SK-N-SH (cell line): ENCODE data around the gene UBE2R2. TPM values are rescaled to one million over a fixed set of nuclear protein-coding genes. Genes with fewer than 3 reads are reported as not detected.

Source experiments
- CTCF ChIA-PET: fragments of 300-600, 350-600 bp; formaldehyde crosslinking; extraction: SDS; loops from one replicate; lab custom pipeline; 2021; lab: Yijun Ruan, JAX
- POLR2A ChIA-PET: fragments of 350-600 bp; sonication (Branson Sonifier 250); formaldehyde crosslinking; extraction: SDS; loops from one replicate; lab custom pipeline; 2020; ENCODE audit warnings: antibody characterized with exemption, inconsistent platforms; lab: Yijun Ruan, JAX
- DNase-seq: peaks from one replicate; pipeline ENCODE4 v3.0.0; 2012
- H2AFZ ChIP-seq: fragments of 200-600 bp; sonication (generic); 2 replicates; pipeline ENCODE4 v1.8.1; 2016; ENCODE audit warnings: antibody characterized with exemption, mild to moderate bottlenecking, low read depth
- H3F3A ChIP-seq: fragments of 200-600 bp; sonication (generic); replicated peaks from 2 replicates; pipeline ENCODE3; 2016; ENCODE audit warnings: antibody characterized with exemption, mild to moderate bottlenecking; ENCODE audit not compliant: insufficient read depth
- H3K27ac ChIP-seq, 2 experiments: fragments of 200-500 bp in 1 of 2; fragments of 200-600 bp in 1 of 2; sonication (Bioruptor generic) in 1 of 2; sonication (generic), shearing (Covaris generic) in 1 of 2; 2 replicates each; pipeline versions ENCODE4 v1.5.1 to v1.6.1; 2014 to 2016; ENCODE audit warnings: low read depth in 2 of 2, inconsistent platforms in 1 of 2, low read length in 1 of 2, mild to moderate bottlenecking in 1 of 2, mixed read lengths in 1 of 2
- H3K27me3 ChIP-seq: fragments of 200-600 bp; sonication (generic), shearing (Covaris generic); 2 replicates; pipeline ENCODE4 v1.6.1; 2016; ENCODE audit warnings: mixed run types; ENCODE audit not compliant: insufficient read depth
- H3K36me3 ChIP-seq, 2 experiments: fragments of 200-500 bp in 1 of 2; fragments of 200-600 bp in 1 of 2; sonication (Bioruptor generic) in 1 of 2; sonication (generic) in 1 of 2; replicated peaks in 1 of 2; 2 replicates each; pipeline versions ENCODE3 to v1.5.1; 2014 to 2016; ENCODE audit warnings: low read length in 1 of 2, mild to moderate bottlenecking in 1 of 2; ENCODE audit not compliant: insufficient read depth in 2 of 2, control insufficient read depth in 1 of 2
- H3K4me1 ChIP-seq, 2 experiments: fragments of 200-500 bp in 1 of 2; fragments of 200-600 bp in 1 of 2; sonication (Bioruptor generic) in 1 of 2; sonication (generic), shearing (Covaris generic) in 1 of 2; 2 replicates each; pipeline versions ENCODE4 v1.5.1 to v1.6.1; 2014 to 2016; ENCODE audit warnings: low read depth in 1 of 2, low read length in 1 of 2, mixed run types in 1 of 2; ENCODE audit not compliant: insufficient read depth in 2 of 2, control insufficient read depth in 1 of 2
- H3K4me2 ChIP-seq: fragments of 200-600 bp; sonication (generic), shearing (Covaris generic); 2 replicates; pipeline ENCODE4 v1.6.1; 2017; ENCODE audit warnings: mixed run types
- H3K4me3 ChIP-seq, 2 experiments: fragments of 200-500 bp in 1 of 2; fragments of 200-600 bp in 1 of 2; sonication (Bioruptor generic) in 1 of 2; sonication (generic), shearing (Covaris generic) in 1 of 2; 2 replicates each; pipeline versions ENCODE4 v1.5.1 to v1.8.1; 2014 to 2016; ENCODE audit warnings: low read depth in 2 of 2, inconsistent platforms in 1 of 2, low read length in 1 of 2, mild to moderate bottlenecking in 1 of 2, mixed read lengths in 1 of 2, moderate library complexity in 1 of 2
- H3K79me2 ChIP-seq: fragments of 200-600 bp; sonication (generic); 2 replicates; pipeline ENCODE4 v1.8.1; 2017; ENCODE audit warnings: mild to moderate bottlenecking; ENCODE audit not compliant: insufficient read depth
- H3K9ac ChIP-seq: fragments of 200-600 bp; sonication (generic); 2 replicates; pipeline ENCODE4 v1.6.1; 2017; ENCODE audit warnings: mixed run types
- H3K9me2 ChIP-seq: fragments of 200-600 bp; sonication (generic); 2 replicates; pipeline ENCODE4 v1.6.1; 2017; ENCODE audit warnings: mixed run types
- H3K9me3 ChIP-seq: fragments of 200-600 bp; sonication (generic); 2 replicates; pipeline ENCODE4 v1.6.1; 2017; ENCODE audit warnings: mixed run types, mild to moderate bottlenecking, moderate library complexity
- H4K20me1 ChIP-seq: fragments of 200-600 bp; sonication (generic); 2 replicates; pipeline ENCODE4 v1.6.1; 2017; ENCODE audit warnings: mild to moderate bottlenecking, mixed run types; ENCODE audit not compliant: insufficient read depth
- CTCF ChIP-seq: fragments of 200-600 bp; sonication (generic); IDR thresholded peaks from 2 replicates; pipeline ENCODE4 v1.6.1; 2017; ENCODE audit warnings: antibody characterized with exemption, mild to moderate bottlenecking, moderate library complexity
- ELF1 ChIP-seq: IDR thresholded peaks from 2 replicates; pipeline ENCODE4 v1.4.0; 2012
- FOSL2 ChIP-seq: IDR thresholded peaks from 2 replicates; pipeline ENCODE4 v1.4.0; 2012; ENCODE audit warnings: low read depth, mild to moderate bottlenecking, moderate library complexity, borderline replicate concordance
- FOXM1 ChIP-seq: IDR thresholded peaks from 2 replicates; pipeline ENCODE4 v1.4.0; 2012; ENCODE audit warnings: low read depth, mild to moderate bottlenecking
- GATA2 ChIP-seq: sonication (generic); formaldehyde crosslinking; IDR thresholded peaks from 2 replicates; pipeline ENCODE4 v1.5.0; 2020; ENCODE audit warnings: mild to moderate bottlenecking, missing genetic modification reagents
- IRF3 ChIP-seq: fragments of 150-350 bp; IDR thresholded peaks from 2 replicates; pipeline ENCODE4 v1.6.1; 2016; ENCODE audit warnings: mild to moderate bottlenecking, low read depth, low read length
- JUND ChIP-seq: IDR thresholded peaks from 2 replicates; pipeline ENCODE4 v1.4.0; 2012
- NFIC ChIP-seq: IDR thresholded peaks from 2 replicates; pipeline ENCODE4 v1.4.0; 2012; ENCODE audit warnings: borderline replicate concordance
- NRF1 ChIP-seq: IDR thresholded peaks from 2 replicates; pipeline ENCODE4 v1.6.1; 2012; ENCODE audit warnings: low read depth, mild to moderate bottlenecking, low read length
- POLR2AphosphoS5 ChIP-seq: IDR thresholded peaks from 2 replicates; pipeline ENCODE4 v1.6.1; 2012; ENCODE audit warnings: low read depth, low read length
- RAD21 ChIP-seq: IDR thresholded peaks from 2 replicates; pipeline ENCODE4 v1.6.1; 2012; ENCODE audit warnings: mild to moderate bottlenecking, low read length
- RCOR1 ChIP-seq: fragments of 150-350 bp; IDR thresholded peaks from 2 replicates; pipeline ENCODE4 v1.6.1; 2017; ENCODE audit warnings: antibody characterized with exemption, low read length
- REST ChIP-seq: IDR thresholded peaks from 2 replicates; pipeline ENCODE4 v1.6.1; 2012; ENCODE audit warnings: mild to moderate bottlenecking, low read depth, low read length, moderate library complexity
- RFX5 ChIP-seq: IDR thresholded peaks from 2 replicates; pipeline ENCODE4 v1.6.1; 2012; ENCODE audit warnings: mild to moderate bottlenecking, improper control_type of control experiment, low read length
- SIN3A ChIP-seq: IDR thresholded peaks from 2 replicates; pipeline ENCODE4 v1.6.1; 2012; ENCODE audit warnings: low read depth, mild to moderate bottlenecking, low read length, moderate library complexity, borderline replicate concordance
- SMC3 ChIP-seq: IDR thresholded peaks from 2 replicates; pipeline ENCODE4 v1.6.1; 2012; ENCODE audit warnings: low read depth, low read length, improper control_type of control experiment
- TAF1 ChIP-seq: IDR thresholded peaks from 2 replicates; pipeline ENCODE4 v1.6.1; 2012; ENCODE audit warnings: low read depth, mild to moderate bottlenecking, low read length, moderate library complexity, borderline replicate concordance
- TCF12 ChIP-seq: IDR thresholded peaks from 2 replicates; pipeline ENCODE4 v1.4.0; 2012
- TEAD4 ChIP-seq: IDR thresholded peaks from 2 replicates; pipeline ENCODE4 v1.4.0; 2012; ENCODE audit warnings: mild to moderate bottlenecking, borderline replicate concordance; ENCODE audit not compliant: insufficient read depth
- WGBS: methylation state at CpG from one replicate; pipeline ENCODE4 v1.1.6; 2017; ENCODE audit warnings: low lambda C conversion rate; 5-methylcytosine and 5-hydroxymethylcytosine counted together
- polyA plus RNA-seq, 3 experiments: library from polyadenylated mRNA; depleted of rRNA; stranded (reverse); fragments of >200 nt; gene quantifications; 2 replicates each; pipeline ENCODE4 v1.2.3, GENCODE V29; 2012
- TF ChIP-seq, protein P1 (sequence below): IDR thresholded peaks from 2 replicates; pipeline ENCODE4 v1.4.0; 2012; ENCODE audit warnings: low read depth, borderline replicate concordance

The UBE2R2 gene
- polyA plus RNA-seq, 1 of the 3 experiments (the other 2 are of a cell fraction), result 19.7 TPM

GRCh38 chr9:33950371-33950770 lies 133.4 kb downstream of the UBE2R2 start:
- Histone ChIP-seq H3K9ac (no peak overlapping the region), H3K27me3 (no peaks in the 10 kb centered on the region), H3K79me2 (peaks cover 12% of the 10 kb centered on the region; the same call in 1 of the 2 replicates), H3K4me2 (no peak overlapping the region), H3K9me2 (no peaks in the 10 kb centered on the region), H3F3A (peaks cover 28% of the 10 kb centered on the region), H3K36me3 (peaks cover 7 to 10% of the 10 kb centered on the region in 2 experiments), H3K9me3 (no peaks in the 10 kb centered on the region), H2AFZ (no peak overlapping the region), H3K4me1 (peaks cover 0 to 18% of the 10 kb centered on the region in 2 experiments; a peak in 2 of 4 replicates), H4K20me1 (peaks cover 8% of the 10 kb centered on the region), H3K4me3 (no peak overlapping the region), H3K27ac (no peak overlapping the region)
- ChIA-PET POLR2A (no interaction called here), CTCF (interaction anchor here (1.2 to 2.5 kb wide), 2 partner anchors 24 to 25 kb away, joined by 3 to 5 read pairs; no protein-coding TSS in a partner anchor)
- no peak for TF ChIP-seq RCOR1
- TF ChIP-seq FOSL2, result no peak
- no peak for TF ChIP-seq SIN3A
- no peak for TF ChIP-seq NRF1
- TF ChIP-seq POLR2AphosphoS5, result no peak
- no peak for TF ChIP-seq RAD21
- TF ChIP-seq TEAD4, result no peak
- no peak for TF ChIP-seq SMC3
- no peak for TF ChIP-seq ELF1
- TF ChIP-seq, protein P1, sequence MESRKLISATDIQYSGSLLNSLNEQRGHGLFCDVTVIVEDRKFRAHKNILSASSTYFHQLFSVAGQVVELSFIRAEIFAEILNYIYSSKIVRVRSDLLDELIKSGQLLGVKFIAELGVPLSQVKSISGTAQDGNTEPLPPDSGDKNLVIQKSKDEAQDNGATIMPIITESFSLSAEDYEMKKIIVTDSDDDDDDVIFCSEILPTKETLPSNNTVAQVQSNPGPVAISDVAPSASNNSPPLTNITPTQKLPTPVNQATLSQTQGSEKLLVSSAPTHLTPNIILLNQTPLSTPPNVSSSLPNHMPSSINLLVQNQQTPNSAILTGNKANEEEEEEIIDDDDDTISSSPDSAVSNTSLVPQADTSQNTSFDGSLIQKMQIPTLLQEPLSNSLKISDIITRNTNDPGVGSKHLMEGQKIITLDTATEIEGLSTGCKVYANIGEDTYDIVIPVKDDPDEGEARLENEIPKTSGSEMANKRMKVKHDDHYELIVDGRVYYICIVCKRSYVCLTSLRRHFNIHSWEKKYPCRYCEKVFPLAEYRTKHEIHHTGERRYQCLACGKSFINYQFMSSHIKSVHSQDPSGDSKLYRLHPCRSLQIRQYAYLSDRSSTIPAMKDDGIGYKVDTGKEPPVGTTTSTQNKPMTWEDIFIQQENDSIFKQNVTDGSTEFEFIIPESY, result no peak
- TF ChIP-seq FOXM1, result no peak
- no peak for TF ChIP-seq TCF12
- TF ChIP-seq GATA2, result no peak
- no peak for TF ChIP-seq JUND
- TF ChIP-seq RFX5, result no peak
- DNase-seq, result no peak
- WGBS, result 100% methylated on average over 1 of the region's 1 CpG

- Histone ChIP-seq H3K36me3 (peaks cover 11 to 19% of the 10 kb centered on the region in 2 experiments), H3K27me3 (no peaks in the 10 kb centered on the region), H3K9me3 (no peaks in the 10 kb centered on the region), H2AFZ (no peak overlapping the region), H3K4me2 (no peak overlapping the region), H3K4me3 (no peak overlapping the region), H4K20me1 (peaks cover 3% of the 10 kb centered on the region), H3F3A (peaks cover 14% of the 10 kb centered on the region), H3K4me1 (peaks cover 0 to 12% of the 10 kb centered on the region in 2 experiments; a peak in 2 of 4 replicates), H3K27ac (no peak overlapping the region), H3K79me2 (peaks cover 12% of the 10 kb centered on the region; the same call in 1 of the 2 replicates), H3K9ac (no peak overlapping the region), H3K9me2 (no peaks in the 10 kb centered on the region)
- TF ChIP-seq REST (no peak), IRF3 (no peak), CTCF (no peak), GATA2 (no peak), TEAD4 (no peak), FOSL2 (no peak), TCF12 (no peak), TAF1 (no peak), NFIC (no peak), SMC3 (no peak), SIN3A (no peak), POLR2AphosphoS5 (no peak)
- CTCF ChIA-PET, result interaction anchor here (1.1 kb wide), 1 partner anchor 122 kb away, joined by 5 read pairs; no protein-coding TSS in a partner anchor
- WGBS, result 99% methylated on average over 2 of the region's 2 CpGs
- DNase-seq, result no peak
- POLR2A ChIA-PET, result no interaction called here
These were observed 135.1 kb downstream of the UBE2R2 start for GRCh38 chr9:33952066-33952465.
